ENCODE results near the gene PPP3R2. TPM values are rescaled to one million over a fixed set of nuclear protein-coding genes. Genes with fewer than 3 reads are reported as not detected.

PPP3R2 gene
- total RNA-seq, 1 donor from 2014 or later: not detected

DNA sequence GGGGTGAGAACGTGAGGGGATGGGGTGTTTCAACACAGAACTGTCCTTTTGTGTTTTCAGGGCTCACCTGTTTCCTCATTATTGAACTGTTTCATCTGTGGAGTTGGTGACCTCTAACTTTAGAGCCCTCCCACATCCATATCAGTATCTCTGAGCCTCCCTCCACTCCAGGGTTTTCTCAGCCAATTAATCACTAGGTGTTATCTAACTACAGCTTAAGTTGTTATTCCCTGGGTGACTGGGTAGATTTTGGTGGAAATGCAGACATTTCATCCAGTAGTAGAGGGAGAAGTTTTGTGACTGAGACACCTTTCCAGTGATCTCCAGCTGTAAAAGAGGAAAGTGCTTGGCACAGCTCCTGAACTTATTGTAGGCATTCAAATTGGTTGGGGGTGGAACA, 23.7 kb downstream of the PPP3R2 start:
- Mint-ChIP-seq H3K9me3 (ENCODE audit: unreplicated experiment) (no peaks in the 10 kb centered on the region), H3K27ac (ENCODE audit: unreplicated experiment) (no peak overlapping the region), H3K4me3 (ENCODE audit: unreplicated experiment) (no peak overlapping the region), H3K4me1 (ENCODE audit: unreplicated experiment) (peaks cover 3% of the 10 kb centered on the region), H3K27me3 (ENCODE audit: unreplicated experiment) (no peaks in the 10 kb centered on the region), H3K36me3 (ENCODE audit: unreplicated experiment) (peaks cover 13% of the 10 kb centered on the region)
- TF ChIP-seq CTCF (IDR thresholded peaks at IDR 0.05): no peak
- no peak for DNase-seq (ENCODE audit: extremely low spot score, unreplicated experiment)

DNA sequence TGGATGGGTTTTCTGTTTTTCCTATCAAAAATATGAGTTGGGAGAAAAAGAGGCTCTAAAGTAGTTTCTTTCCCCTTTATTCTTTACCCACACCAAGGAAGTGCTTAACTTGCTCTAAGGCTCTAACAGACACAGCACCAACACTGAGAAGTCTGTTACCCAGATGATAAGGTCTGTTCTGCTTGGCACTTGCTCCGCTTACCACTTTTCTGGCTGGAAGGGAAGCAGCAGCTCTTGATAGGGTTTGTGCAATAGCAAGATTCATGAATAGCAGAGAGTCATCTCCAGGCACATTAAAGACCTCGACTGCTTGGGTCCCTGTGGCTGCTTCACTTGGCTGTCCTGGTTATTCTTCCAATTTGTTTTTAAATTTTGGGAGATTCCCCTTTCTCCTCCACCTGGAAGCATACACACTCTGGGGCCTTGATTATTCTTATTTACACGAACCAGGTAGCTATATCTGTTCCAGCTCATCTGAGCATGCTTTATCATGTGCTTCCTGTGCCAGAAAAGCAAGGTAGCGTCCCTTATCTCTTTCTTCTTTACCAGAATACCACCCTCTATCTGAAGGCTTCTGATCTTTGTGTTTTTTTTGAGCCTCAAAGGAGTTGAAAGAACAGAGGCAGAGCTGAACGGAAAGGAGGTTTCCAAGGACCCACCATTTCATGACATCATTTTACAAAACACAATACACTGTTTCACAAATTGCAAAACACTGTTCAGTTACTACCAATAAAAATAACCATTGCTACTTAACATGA, 24.8 kb downstream of the PPP3R2 start:
- Mint-ChIP-seq H3K36me3 (ENCODE audit: unreplicated experiment) (peaks cover 19% of the 10 kb centered on the region), H3K9me3 (ENCODE audit: unreplicated experiment) (no peaks in the 10 kb centered on the region), H3K27ac (ENCODE audit: unreplicated experiment) (no peak overlapping the region), H3K27me3 (ENCODE audit: unreplicated experiment) (no peaks in the 10 kb centered on the region), H3K4me1 (ENCODE audit: unreplicated experiment) (no peaks in the 10 kb centered on the region), H3K4me3 (ENCODE audit: unreplicated experiment) (no peak overlapping the region)
- no peak for TF ChIP-seq CTCF (IDR thresholded peaks at IDR 0.05)
- DNase-seq (ENCODE audit: extremely low spot score, unreplicated experiment): no peak

- DNase-seq (ENCODE audit: extremely low spot score, unreplicated experiment): no peak
- Mint-ChIP-seq H3K9me3 (ENCODE audit: unreplicated experiment) (no peaks in the 10 kb centered on the region), H3K4me1 (ENCODE audit: unreplicated experiment) (no peaks in the 10 kb centered on the region), H3K4me3 (ENCODE audit: unreplicated experiment) (no peak overlapping the region), H3K27me3 (ENCODE audit: unreplicated experiment) (no peaks in the 10 kb centered on the region), H3K27ac (ENCODE audit: unreplicated experiment) (no peak overlapping the region), H3K36me3 (ENCODE audit: unreplicated experiment) (peaks cover 29% of the 10 kb centered on the region)
- no peak for TF ChIP-seq CTCF (IDR thresholded peaks at IDR 0.05)
Measured at GRCh38 chr9:101567725-101568350, 26.9 kb downstream of the PPP3R2 start.

DNA sequence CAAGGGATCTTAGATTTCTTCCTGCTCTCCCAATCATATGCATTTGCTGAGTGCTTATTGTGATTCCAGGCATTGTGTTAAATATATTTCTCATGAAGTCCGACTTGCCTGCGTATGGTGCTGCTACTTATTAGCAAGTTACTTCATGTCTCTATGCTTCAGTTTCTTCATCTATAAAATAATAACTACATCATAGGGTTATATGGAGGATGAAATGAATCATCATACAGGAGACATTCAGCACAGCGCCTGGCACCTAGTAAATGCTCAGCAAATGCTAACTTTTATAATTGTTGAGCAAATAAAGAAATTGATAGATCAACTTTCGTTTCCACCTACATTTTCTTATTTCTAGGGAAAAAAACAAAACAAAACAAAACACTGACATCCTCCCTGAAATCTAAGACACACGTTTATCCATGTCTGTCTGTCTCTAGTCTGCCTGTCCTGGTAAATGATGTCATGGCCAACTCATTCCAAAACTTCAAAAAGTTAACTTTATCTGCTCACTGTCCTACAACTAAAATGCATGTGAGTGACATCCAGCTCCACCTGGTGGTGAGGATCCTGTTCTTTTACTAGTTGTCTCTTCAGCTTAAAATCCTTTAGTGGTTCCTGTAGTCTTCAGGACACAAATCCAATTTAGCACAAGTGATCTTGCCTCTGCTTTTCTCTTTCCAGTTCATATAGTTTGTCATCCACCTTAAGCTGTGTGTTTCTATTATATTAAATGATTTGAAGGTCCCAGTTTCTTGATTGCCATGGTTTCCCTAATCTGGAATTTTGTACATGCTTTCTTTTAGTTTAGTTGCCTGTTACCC, 27.7 kb downstream of the PPP3R2 start:
- Mint-ChIP-seq H3K9me3 (ENCODE audit: unreplicated experiment) (no peaks in the 10 kb centered on the region), H3K36me3 (ENCODE audit: unreplicated experiment) (peaks cover 36% of the 10 kb centered on the region), H3K27ac (ENCODE audit: unreplicated experiment) (no peak overlapping the region), H3K4me1 (ENCODE audit: unreplicated experiment) (no peaks in the 10 kb centered on the region), H3K27me3 (ENCODE audit: unreplicated experiment) (no peaks in the 10 kb centered on the region), H3K4me3 (ENCODE audit: unreplicated experiment) (no peak overlapping the region)
- TF ChIP-seq CTCF (IDR thresholded peaks at IDR 0.05): peak; percentile 61
- DNase-seq (ENCODE audit: extremely low spot score, unreplicated experiment): no peak

DNA sequence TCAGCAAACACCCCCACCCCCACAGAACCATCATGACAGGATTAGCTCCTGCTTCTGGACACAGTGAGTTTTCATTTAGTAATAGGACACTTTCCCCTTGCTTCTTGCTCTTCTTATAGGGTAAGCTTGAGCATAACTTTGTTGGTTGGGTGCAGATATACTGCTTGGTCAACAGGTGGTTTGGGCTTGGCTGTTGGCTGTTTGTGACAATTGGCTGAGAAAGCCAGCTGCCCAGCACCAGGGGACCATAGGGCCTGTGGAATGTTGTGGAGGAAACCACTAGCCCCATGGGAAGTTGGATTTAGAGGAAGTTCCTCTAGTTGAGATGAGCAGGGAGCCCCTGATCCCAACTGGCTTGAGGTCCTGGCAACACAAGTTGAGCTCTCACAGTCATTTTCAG, 30.5 kb downstream of the PPP3R2 start:
- DNase-seq (ENCODE audit: extremely low spot score, unreplicated experiment): no peak
- Mint-ChIP-seq H3K27me3 (ENCODE audit: unreplicated experiment) (no peaks in the 10 kb centered on the region), H3K27ac (ENCODE audit: unreplicated experiment) (no peak overlapping the region), H3K4me3 (ENCODE audit: unreplicated experiment) (no peak overlapping the region), H3K4me1 (ENCODE audit: unreplicated experiment) (no peaks in the 10 kb centered on the region), H3K9me3 (ENCODE audit: unreplicated experiment) (peaks cover 7% of the 10 kb centered on the region), H3K36me3 (ENCODE audit: unreplicated experiment) (peaks cover 54% of the 10 kb centered on the region)
- no peak for TF ChIP-seq CTCF (IDR thresholded peaks at IDR 0.05)

All from osteocyte (in vitro differentiated cells).